GM12865 (cell line): Measurements from ENCODE around the gene MGRN1.

ENCODE experiments used
- DNase-seq: peaks from one replicate; pipeline ENCODE4 v3.0.0; 2010; ENCODE audit warnings: low read depth
- H3K4me3 ChIP-seq: 2 replicates; pipeline ENCODE4 v1.5.1; 2011; ENCODE audit warnings: mild to moderate bottlenecking, low read depth, low read length, control low read depth
- CTCF ChIP-seq: IDR thresholded peaks from 2 replicates; pipeline ENCODE4 v1.5.1; 2011; ENCODE audit warnings: low read length, control low read depth, low read depth, inconsistent platforms; ENCODE audit not compliant: insufficient read depth; ENCODE audit errors: missing control alignments

MGRN1 gene

GRCh38 chr16:4701791-4702465 lies 77.3 kb downstream of the MGRN1 start:
- H3K4me3 ChIP-seq, result no peak overlapping the region
- TF ChIP-seq CTCF, result no peak
- DNase-seq, result no peak

- no peak for DNase-seq
- no peak overlapping the region for H3K4me3 ChIP-seq
- TF ChIP-seq CTCF, result no peak
Measured at GRCh38 chr16:4702466-4702808, 77.8 kb downstream of the MGRN1 start.

- no peak for DNase-seq
- no peak overlapping the region for H3K4me3 ChIP-seq
- no peak for TF ChIP-seq CTCF
Measured at GRCh38 chr16:4703906-4704305, 79.3 kb downstream of the MGRN1 start.

- no peak for DNase-seq
- TF ChIP-seq CTCF, result no peak
- H3K4me3 ChIP-seq, result no peak overlapping the region
Measured at GRCh38 chr16:4704491-4704890, 79.9 kb downstream of the MGRN1 start.

GRCh38 chr16:4704913-4705312 lies 80.3 kb downstream of the MGRN1 start:
- DNase-seq, result no peak
- no peak overlapping the region for H3K4me3 ChIP-seq
- no peak for TF ChIP-seq CTCF

- H3K4me3 ChIP-seq, result no peak overlapping the region
- TF ChIP-seq CTCF, result no peak
- no peak for DNase-seq
Measured at GRCh38 chr16:4706871-4707270, 82.2 kb downstream of the MGRN1 start.

GRCh38 chr16:4709481-4709880 lies 84.9 kb downstream of the MGRN1 start:
- no peak overlapping the region for H3K4me3 ChIP-seq
- no peak for DNase-seq
- TF ChIP-seq CTCF, result no peak
